Hepatocyte (in vitro differentiated cells): ENCODE data around the gene SYNJ2. TPM values are rescaled to one million over a fixed set of nuclear protein-coding genes. Genes with fewer than 3 reads are reported as not detected.
A peak's percentile ranks its signal among the peaks of the same experiment; 100 is the strongest.

Experiments used
- DNase-seq: peaks from one replicate; pipeline ENCODE4 v3.0.0-alpha.2; 2016; ENCODE audit warnings: low spot score
- H2AFZ ChIP-seq: fragments of 200-600 bp; sonication (generic); 2 replicates; pipeline ENCODE4 v1.6.0; 2016; ENCODE audit warnings: antibody characterized with exemption, mild to moderate bottlenecking
- H3K27ac ChIP-seq: fragments of 200-600 bp; sonication (generic); 2 replicates; pipeline ENCODE4 v1.5.1; 2016; ENCODE audit warnings: mild to moderate bottlenecking
- H3K27me3 ChIP-seq: fragments of 200-600 bp; sonication (generic); 2 replicates; pipeline ENCODE4 v1.6.1; 2016
- H3K36me3 ChIP-seq: fragments of 200-600 bp; sonication (generic); replicated peaks from 2 replicates; pipeline ENCODE4 v1.5.1; 2016; ENCODE audit warnings: low read depth; ENCODE audit not compliant: insufficient read depth
- H3K4me1 ChIP-seq: fragments of 200-600 bp; sonication (generic); 2 replicates; pipeline ENCODE4 v1.5.1; 2016; ENCODE audit warnings: mild to moderate bottlenecking, moderate library complexity; ENCODE audit not compliant: insufficient read depth
- H3K4me2 ChIP-seq: fragments of 200-600 bp; sonication (generic); 2 replicates; pipeline ENCODE4 v1.6.0; 2016
- H3K4me3 ChIP-seq: fragments of 200-600 bp; sonication (generic); 2 replicates; pipeline ENCODE4 v1.5.1; 2016; ENCODE audit warnings: mild to moderate bottlenecking
- H3K79me2 ChIP-seq: fragments of 200-600 bp; sonication (generic); 2 replicates; pipeline ENCODE4 v1.6.0; 2017; ENCODE audit warnings: mild to moderate bottlenecking
- H3K9me2 ChIP-seq: fragments of 200-600 bp; sonication (generic); replicated peaks from 2 replicates; pipeline ENCODE4 v1.6.0; 2017; ENCODE audit warnings: mild to moderate bottlenecking; ENCODE audit not compliant: insufficient read depth
- H3K9me3 ChIP-seq: fragments of 200-600 bp; sonication (generic); 2 replicates; pipeline ENCODE4 v1.5.1; 2016; ENCODE audit warnings: low read depth, mild to moderate bottlenecking
- H4K20me1 ChIP-seq: fragments of 200-600 bp; sonication (generic); 2 replicates; pipeline ENCODE4 v1.6.0; 2016; ENCODE audit warnings: mild to moderate bottlenecking; ENCODE audit not compliant: insufficient read depth, poor library complexity, severe bottlenecking
- EZH2 ChIP-seq: fragments of 200-600 bp; sonication (generic); IDR thresholded peaks from 2 replicates; pipeline ENCODE4 v1.6.1; 2016; ENCODE audit warnings: antibody characterized with exemption, mild to moderate bottlenecking, borderline replicate concordance
- EZH2phosphoT487 ChIP-seq: fragments of 200-600 bp; sonication (generic); IDR thresholded peaks from one replicate; pipeline ENCODE4 v1.6.1; 2018; ENCODE audit warnings: antibody characterized with exemption, mild to moderate bottlenecking, low read depth, moderate library complexity; ENCODE audit not compliant: unreplicated experiment, severe bottlenecking
- WGBS: methylation state at CpG from one replicate; pipeline ENCODE4 v1.1.6; 2016; ENCODE audit warnings: low lambda C conversion rate; ENCODE audit errors: missing lambda C conversion rate; 5-methylcytosine and 5-hydroxymethylcytosine counted together
- polyA plus RNA-seq: library from polyadenylated mRNA; unstranded; fragments of >200 nt; fragmentation: Nextera tagmentation; extraction: Ambion mirVana; gene quantifications from 2 replicates; pipeline ENCODE4 v1.2.1, GENCODE V29; 2016
- total RNA-seq: library from RNA; depleted of rRNA; stranded (reverse); fragments of >200 nt; gene quantifications from 2 replicates; pipeline ENCODE4 v1.2.3, GENCODE V29; 2014
- TF ChIP-seq, protein P1 (sequence below): fragments of 200-600 bp; sonication (generic); IDR thresholded peaks from 2 replicates; pipeline ENCODE4 v1.5.1; 2016; ENCODE audit warnings: antibody characterized with exemption, mild to moderate bottlenecking; ENCODE audit not compliant: poor library complexity

SYNJ2 gene
- total and polyA plus RNA-seq, 2 experiments from 2014 or later, result 15.4 to 21.4 TPM

GRCh38 chr6:157955675-157956074 is 26.0 kb upstream of the SYNJ2 start:
- H3K9me2 ChIP-seq, result no peaks in the 10 kb centered on the region
- DNase-seq, result no peak
- TF ChIP-seq EZH2 (no peak), EZH2phosphoT487 (no peak)
- TF ChIP-seq, protein P1, sequence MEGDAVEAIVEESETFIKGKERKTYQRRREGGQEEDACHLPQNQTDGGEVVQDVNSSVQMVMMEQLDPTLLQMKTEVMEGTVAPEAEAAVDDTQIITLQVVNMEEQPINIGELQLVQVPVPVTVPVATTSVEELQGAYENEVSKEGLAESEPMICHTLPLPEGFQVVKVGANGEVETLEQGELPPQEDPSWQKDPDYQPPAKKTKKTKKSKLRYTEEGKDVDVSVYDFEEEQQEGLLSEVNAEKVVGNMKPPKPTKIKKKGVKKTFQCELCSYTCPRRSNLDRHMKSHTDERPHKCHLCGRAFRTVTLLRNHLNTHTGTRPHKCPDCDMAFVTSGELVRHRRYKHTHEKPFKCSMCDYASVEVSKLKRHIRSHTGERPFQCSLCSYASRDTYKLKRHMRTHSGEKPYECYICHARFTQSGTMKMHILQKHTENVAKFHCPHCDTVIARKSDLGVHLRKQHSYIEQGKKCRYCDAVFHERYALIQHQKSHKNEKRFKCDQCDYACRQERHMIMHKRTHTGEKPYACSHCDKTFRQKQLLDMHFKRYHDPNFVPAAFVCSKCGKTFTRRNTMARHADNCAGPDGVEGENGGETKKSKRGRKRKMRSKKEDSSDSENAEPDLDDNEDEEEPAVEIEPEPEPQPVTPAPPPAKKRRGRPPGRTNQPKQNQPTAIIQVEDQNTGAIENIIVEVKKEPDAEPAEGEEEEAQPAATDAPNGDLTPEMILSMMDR, result no peak
- H3K79me2 ChIP-seq, result no peaks in the 10 kb centered on the region
- H2AFZ ChIP-seq, result no peak overlapping the region
- no peaks in the 10 kb centered on the region for H3K36me3 ChIP-seq
- no peak overlapping the region for H3K4me2 ChIP-seq
- no peaks in the 10 kb centered on the region for H4K20me1 ChIP-seq
- peaks cover 27% of the 10 kb centered on the region for H3K4me1 ChIP-seq
- WGBS, result 96% methylated on average over 6 of the region's 6 CpGs
- peak overlapping the region; percentile 100 for H3K27ac ChIP-seq
- H3K9me3 ChIP-seq, result no peaks in the 10 kb centered on the region
- H3K27me3 ChIP-seq, result no peaks in the 10 kb centered on the region
- no peak overlapping the region for H3K4me3 ChIP-seq

- Histone ChIP-seq H3K36me3 (no peaks in the 10 kb centered on the region), H3K27ac (no peak overlapping the region), H3K4me3 (no peak overlapping the region), H3K9me2 (no peaks in the 10 kb centered on the region), H3K4me1 (peaks cover 27% of the 10 kb centered on the region), H2AFZ (no peak overlapping the region), H3K4me2 (no peak overlapping the region), H4K20me1 (no peaks in the 10 kb centered on the region), H3K27me3 (no peaks in the 10 kb centered on the region), H3K9me3 (no peaks in the 10 kb centered on the region), H3K79me2 (no peaks in the 10 kb centered on the region)
- TF ChIP-seq EZH2phosphoT487 (no peak), EZH2 (no peak)
- TF ChIP-seq, protein P1, result no peak
- DNase-seq, result no peak
- 83% methylated on average over 12 of the region's 12 CpGs for WGBS
Measured at GRCh38 chr6:157956171-157956730, 25.4 kb upstream of the SYNJ2 start.

GRCh38 chr6:157959451-157960227 is 22.0 kb upstream of the SYNJ2 start:
- TF ChIP-seq EZH2 (no peak), EZH2phosphoT487 (no peak)
- TF ChIP-seq, protein P1, result no peak
- H4K20me1 ChIP-seq, result no peaks in the 10 kb centered on the region
- no peaks in the 10 kb centered on the region for H3K36me3 ChIP-seq
- 79% methylated on average over 1 of the region's 1 CpG for WGBS
- H3K79me2 ChIP-seq, result no peaks in the 10 kb centered on the region
- H3K4me1 ChIP-seq, result no peaks in the 10 kb centered on the region
- H2AFZ ChIP-seq, result no peak overlapping the region
- H3K9me2 ChIP-seq, result no peaks in the 10 kb centered on the region
- no peak overlapping the region for H3K4me3 ChIP-seq
- H3K27me3 ChIP-seq, result no peaks in the 10 kb centered on the region
- H3K9me3 ChIP-seq, result no peaks in the 10 kb centered on the region
- DNase-seq, result no peak
- H3K4me2 ChIP-seq, result no peak overlapping the region
- H3K27ac ChIP-seq, result no peak overlapping the region
